ENCODE results near the gene NANOS1. TPM values are rescaled to one million over a fixed set of nuclear protein-coding genes. Genes with fewer than 3 reads are reported as not detected.
A peak's percentile ranks its signal among the peaks of the same experiment; 100 is the strongest.

The NANOS1 gene
- total RNA-seq (2014; rRNA removed; shearing (Covaris generic)) (3.6 and 3.7 TPM in 2 replicates), total RNA-seq (2022) (7.5 and 8.5 TPM in 2 replicates), Bru-seq, nascent RNA (percentile 42 among the genes with signal in this experiment), BruChase-seq, experiment 1, labeled RNA remaining after a 6-hour chase (percentile 46 among the genes with signal in this experiment), BruChase-seq, experiment 2, labeled RNA remaining after a 2-hour chase (percentile 54 among the genes with signal in this experiment)
- long read RNA-seq, full-length matches to known transcripts = 13 of 13 reads
- long read RNA-seq, partial matches to known transcripts = 0 of 13 reads
- long read RNA-seq, other reads (novel, unspliced or antisense) = 0 of 13 reads

- H3K27ac ChIP-seq (ENCODE audit: low read depth, low read length, poor library complexity, severe bottlenecking) = peak within 1 kb of the TSS; percentile 56
- no peaks in the 10 kb centered on the region for H3K9me3 ChIP-seq (ENCODE audit: low read length)
- peaks cover 16% of the 10 kb centered on the region; the same call in 1 of the 2 replicates for H3K79me2 ChIP-seq (ENCODE audit: insufficient read depth, low read depth, low read length)
- BruUV-seq (replicated peaks) = no TSS peak
- TF ChIP-seq EZH2phosphoT487 (IDR thresholded peaks at IDR 0.05; ENCODE audit: borderline replicate concordance, low read depth, low read length) (no peak), CTCF (conservative IDR thresholded peaks at IDR 0.05; ENCODE audit: low read length) (no peak)
- ChIA-PET POLR2A (interaction anchor here (0.5 to 0.6 kb wide), 3 partner anchors 106 to 696 kb away, joined by 3 to 4 read pairs (median 3); partner anchors contain the start of gene INPP5F), CTCF (ENCODE audit: unreplicated experiment) (no interaction called here)
- DNase-seq (ENCODE audit: low spot score) = no peak
- intact Hi-C loops (cut with micrococcal nuclease; ENCODE audit: unreplicated experiment) = loop anchor here (1.0 to 5.0 kb wide), 4 partner anchors 49 to 513 kb away; partner anchors contain the start of genes PRDX3 and RGS10
- peak within 1 kb of the TSS; percentile 43; the same call in 1 of the 2 replicates for H2AFZ ChIP-seq (ENCODE audit: low read length)
- peak within 1 kb of the TSS; percentile 71 for H3K4me3 ChIP-seq (ENCODE audit: low read depth, low read length, poor library complexity, severe bottlenecking)
- H3K4me1 ChIP-seq (ENCODE audit: insufficient read depth, low read length, poor library complexity, severe bottlenecking) = peaks cover 37% of the 10 kb centered on the region
- H3K4me2 ChIP-seq (ENCODE audit: low read length) = peak within 1 kb of the TSS; percentile 67
- H3K9me2 ChIP-seq (ENCODE audit: insufficient read depth, low read length) = no peaks in the 10 kb centered on the region
- peaks cover 22% of the 10 kb centered on the region; the same call in 1 of the 2 replicates for H4K20me1 ChIP-seq (ENCODE audit: insufficient read depth, low read length)
- peaks cover 40% of the 10 kb centered on the region for H3K36me3 ChIP-seq (ENCODE audit: insufficient read depth, low read length)
Measured at GRCh38 chr10:119029613-119030420, at the start of gene NANOS1. Gene NANOS1 (plus strand): TSS chr10:119029714. CDS start chr10:119029802, 88 bp downstream.

GRCh38 chr10:118980135-118980865, 49.2 kb upstream of the NANOS1 start:
- Histone ChIP-seq H3K4me2 (ENCODE audit: low read length) (no peak overlapping the region), H3K9me2 (ENCODE audit: insufficient read depth, low read length) (no peaks in the 10 kb centered on the region), H3K79me2 (ENCODE audit: insufficient read depth, low read depth, low read length) (no peaks in the 10 kb centered on the region), H2AFZ (ENCODE audit: low read length) (no peak overlapping the region), H3K4me1 (ENCODE audit: insufficient read depth, low read length, poor library complexity, severe bottlenecking) (no peaks in the 10 kb centered on the region), H3K9me3 (ENCODE audit: low read length) (no peaks in the 10 kb centered on the region), H3K4me3 (ENCODE audit: low read depth, low read length, poor library complexity, severe bottlenecking) (no peak overlapping the region), H3K36me3 (ENCODE audit: insufficient read depth, low read length) (no peaks in the 10 kb centered on the region), H4K20me1 (ENCODE audit: insufficient read depth, low read length) (no peaks in the 10 kb centered on the region), H3K27ac (ENCODE audit: low read depth, low read length, poor library complexity, severe bottlenecking) (no peak overlapping the region)
- intact Hi-C loops (cut with micrococcal nuclease; ENCODE audit: unreplicated experiment) = no loop called here
- CTCF ChIA-PET (ENCODE audit: unreplicated experiment) = no interaction called here
- POLR2A ChIA-PET = no interaction called here
- BruUV-seq (replicated peaks) = no TSS peak
- no peak for DNase-seq (ENCODE audit: low spot score)
- TF ChIP-seq CTCF (conservative IDR thresholded peaks at IDR 0.05; ENCODE audit: low read length) = no peak
- TF ChIP-seq EZH2phosphoT487 (IDR thresholded peaks at IDR 0.05; ENCODE audit: borderline replicate concordance, low read depth, low read length) = no peak

All from OCI-LY7 (cell line).